ENCODE measurements around the gene RNF222.

GRCh38 chr17:8341456-8341855 is 56.2 kb downstream of the RNF222 start:
- no peak for TF ChIP-seq POLR2A (IDR thresholded peaks at IDR 0.05)
- TF ChIP-seq CTCF (IDR thresholded peaks at IDR 0.05) = no peak

Measured in stomach (tissue), 4 donors.